HepG2 (cell line): ENCODE data around the gene GSG1. TPM values are rescaled to one million over a fixed set of nuclear protein-coding genes. Genes with fewer than 3 reads are reported as not detected.

Experiments used
- ATAC-seq: fragments of 200-7000 bp; cut with Tn5 transposase; 3 replicates; pipeline ENCODE4 v1.9.1; 2020; ENCODE audit warnings: mild to moderate bottlenecking, moderate library complexity
- BruUV-seq: library from RNA; stranded (reverse); fragments of 400-500 nt; replicated peaks from 2 replicates; lab custom pipeline; 2021; lab: Mats Ljungman, UMichigan
- CTCF ChIA-PET: fragments of 300-600 bp; formaldehyde crosslinking; extraction: SDS; loops from one replicate; lab custom pipeline; 2021; ENCODE audit warnings: low total read pairs, inconsistent platforms, low intra/inter-chr PET ratio; lab: Yijun Ruan, JAX
- POLR2A ChIA-PET: fragments of 350-600 bp; sonication (Branson Sonifier 250); formaldehyde crosslinking; loops from one replicate; lab custom pipeline; 2020; ENCODE audit warnings: antibody characterized with exemption, inconsistent platforms; lab: Yijun Ruan, JAX
- DNase-seq: peaks from one replicate; pipeline ENCODE4 v3.0.0-alpha.2; 2015; ENCODE audit warnings: low spot score
- FAIRE-seq: peaks from 3 replicates; lab custom pipeline; 2011; peaks lifted over from hg19 to GRCh38; lab: Jason Lieb, UNC
- H2AFZ ChIP-seq: one replicate; pipeline ENCODE4 v1.6.1; 2011; ENCODE audit warnings: low read length, inconsistent platforms
- H3K27ac ChIP-seq: fragments of 300-600 bp; 3 replicates; pipeline ENCODE4 v1.8.0; 2011; ENCODE audit warnings: mixed run types, mild to moderate bottlenecking, mixed read lengths, low read length, inconsistent platforms; ENCODE audit not compliant: insufficient read depth; ENCODE audit errors: extremely low read length
- H3K27me3 ChIP-seq, 2 experiments: fragments of 200-600 bp in 1 of 2; 2 replicates in 1 of 2; 3 replicates in 1 of 2; pipeline versions ENCODE4 v1.6.0 to v1.8.0; 2011; ENCODE audit warnings: low read length in 2 of 2, mild to moderate bottlenecking in 2 of 2, moderate library complexity in 2 of 2, inconsistent platforms in 1 of 2; ENCODE audit not compliant: insufficient read depth in 2 of 2, control insufficient read depth in 1 of 2
- H3K36me3 ChIP-seq, 2 experiments: fragments of 200-600 bp in 1 of 2; replicated peaks in 1 of 2; 2 replicates in 1 of 2; 3 replicates in 1 of 2; pipeline versions ENCODE4 v1.5.1 to v1.8.0; 2011; ENCODE audit warnings: low read length in 2 of 2, inconsistent platforms in 1 of 2; ENCODE audit not compliant: insufficient read depth in 2 of 2, control insufficient read depth in 1 of 2
- H3K4me1 ChIP-seq: 2 replicates; pipeline ENCODE4 v1.5.1; 2012; ENCODE audit warnings: low read length, inconsistent platforms; ENCODE audit not compliant: insufficient read depth
- H3K4me2 ChIP-seq: 2 replicates; pipeline ENCODE4 v1.6.0; 2011; ENCODE audit warnings: low read depth, low read length, inconsistent platforms
- H3K4me3 ChIP-seq, 3 experiments: fragments of 200-600 bp in 1 of 3; sonication (generic), shearing (Covaris generic) in 1 of 3; replicated peaks in 1 of 3; 2 replicates each; pipeline ENCODE4 v1.5.1; 2011 to 2016; ENCODE audit warnings: low read length in 3 of 3, inconsistent platforms in 2 of 3, low read depth in 2 of 3, mild to moderate bottlenecking in 2 of 3, control low read depth in 1 of 3, mixed read lengths in 1 of 3; ENCODE audit not compliant: insufficient read depth in 1 of 3
- H3K79me2 ChIP-seq: one replicate; pipeline ENCODE4 v1.6.1; 2011; ENCODE audit warnings: low read length, inconsistent platforms; ENCODE audit not compliant: insufficient read depth
- H3K9ac ChIP-seq: 2 replicates; pipeline ENCODE4 v1.6.0; 2011; ENCODE audit warnings: mild to moderate bottlenecking, low read depth, low read length, inconsistent platforms; ENCODE audit not compliant: insufficient read depth
- H3K9me3 ChIP-seq: 2 replicates; pipeline ENCODE4 v1.5.1; 2012; ENCODE audit warnings: mild to moderate bottlenecking, low read length
- H4K20me1 ChIP-seq: 2 replicates; pipeline ENCODE4 v1.6.0; 2011; ENCODE audit warnings: inconsistent platforms, mild to moderate bottlenecking, low read length, moderate library complexity; ENCODE audit not compliant: insufficient read depth
- NR2F1 ChIP-seq, 2 experiments: fragments of 450-650 bp in 1 of 2; formaldehyde crosslinking in 1 of 2; IDR thresholded peaks; 2 replicates each; pipeline versions ENCODE4 v1.5.0 to v1.6.1; 2016 to 2020; ENCODE audit warnings: mild to moderate bottlenecking in 1 of 2, missing compliant biosample characterization in 1 of 2, missing genetic modification reagents in 1 of 2, moderate library complexity in 1 of 2
- RORA ChIP-seq: sonication (generic); formaldehyde crosslinking; IDR thresholded peaks from 2 replicates; pipeline ENCODE4 v1.5.0; 2020; ENCODE audit warnings: mild to moderate bottlenecking, missing genetic modification reagents, moderate library complexity
- SP140L ChIP-seq: sonication (generic); formaldehyde crosslinking; IDR thresholded peaks from 2 replicates; pipeline ENCODE4 v1.4.0; 2020; ENCODE audit warnings: missing genetic modification reagents, borderline replicate concordance
- YEATS2 ChIP-seq: sonication (generic); formaldehyde crosslinking; IDR thresholded peaks from 2 replicates; pipeline ENCODE4 v1.4.0; 2020; ENCODE audit warnings: missing genetic modification reagents, borderline replicate concordance
- ZBTB7B ChIP-seq: sonication (generic); formaldehyde crosslinking; IDR thresholded peaks from 2 replicates; pipeline ENCODE4 v1.4.0; 2020; ENCODE audit warnings: missing genetic modification reagents
- ZFP1 ChIP-seq: IDR thresholded peaks from 2 replicates; pipeline ENCODE4 v1.6.1; 2016
- ZFX ChIP-seq: sonication (generic); formaldehyde crosslinking; IDR thresholded peaks from 2 replicates; pipeline ENCODE4 v1.4.0; 2020; ENCODE audit warnings: mild to moderate bottlenecking, low read depth, missing genetic modification reagents, moderate library complexity
- ZNF362 ChIP-seq: sonication (generic); formaldehyde crosslinking; IDR thresholded peaks from 2 replicates; pipeline ENCODE4 v1.4.0; 2020; ENCODE audit warnings: missing genetic modification reagents, mild to moderate bottlenecking, borderline replicate concordance
- ZNF441 ChIP-seq: sonication (generic); formaldehyde crosslinking; IDR thresholded peaks from 2 replicates; pipeline ENCODE4 v1.7.0; 2021; ENCODE audit warnings: missing genetic modification reagents, borderline replicate concordance
- ZNF496 ChIP-seq: sonication (generic); formaldehyde crosslinking; IDR thresholded peaks from 2 replicates; pipeline ENCODE4 v1.8.1; 2023; ENCODE audit warnings: mild to moderate bottlenecking, moderate library complexity, missing genetic modification reagents; ENCODE audit not compliant: insufficient replicate concordance
- ZNF547 ChIP-seq: sonication (generic); formaldehyde crosslinking; IDR thresholded peaks from 2 replicates; pipeline ENCODE4 v1.5.1; 2020; ENCODE audit warnings: mild to moderate bottlenecking, missing genetic modification reagents
- ZNF609 ChIP-seq: sonication (generic); formaldehyde crosslinking; IDR thresholded peaks from 2 replicates; pipeline ENCODE4 v1.4.0; 2020; ENCODE audit warnings: mild to moderate bottlenecking, missing genetic modification reagents, borderline replicate concordance
- ZSCAN22 ChIP-seq: sonication (generic); formaldehyde crosslinking; IDR thresholded peaks from 2 replicates; pipeline ENCODE4 v1.4.0; 2020; ENCODE audit warnings: mild to moderate bottlenecking, missing genetic modification reagents
- WGBS: methylation state at CpG from one replicate; pipeline ENCODE4 v1.1.6; 2017; ENCODE audit warnings: low lambda C conversion rate; 5-methylcytosine and 5-hydroxymethylcytosine counted together
- in situ Hi-C: cut with HindIII; loops from 2 replicates; pipeline ENCODE4 v1.10.0; 2017; ENCODE audit warnings: low pct_unique_long_range_greater_than_20kb; ENCODE audit not compliant: extremely low pct_ligation_motif_present
- intact Hi-C: fragments of 100-400 bp; cut with micrococcal nuclease; formaldehyde crosslinking; loops from one replicate; pipeline ENCODE4 v1.10.0; 2022; ENCODE audit not compliant: unreplicated experiment
- polyA plus RNA-seq, 8 experiments: library from polyadenylated mRNA; depleted of rRNA in 3 of 8; stranded (reverse) in 7 of 8; unstranded in 1 of 8; fragments of >200 nt; fragmentation: Illumina TruSeq in 4 of 8; extraction: Trizol in 4 of 8; gene quantifications; 2 replicates each; pipeline versions ENCODE4 v1.2.1 to v1.2.3, GENCODE V29; 2011 to 2016; ENCODE audit warnings: low read depth in 4 of 8, missing spikeins in 1 of 8, mixed read lengths in 1 of 8; ENCODE audit not compliant: insufficient read depth in 1 of 8
- total RNA-seq, 5 experiments: library from RNA; depleted of rRNA; stranded (reverse); fragments of >200 nt; fragmentation: Illumina TruSeq; extraction: Trizol; gene quantifications; 2 replicates each; pipeline ENCODE4 v1.2.3, GENCODE V29; 2016; ENCODE audit warnings: low read depth in 1 of 5

Gene GSG1
- total and polyA plus RNA-seq, 2 of the 13 experiments (the other 11 are each of a cell fraction or from before 2014, with no cell fraction given), result not detected

GRCh38 chr12:13080266-13080665 lies 23.2 kb downstream of the GSG1 start:
- in situ Hi-C loops, result no loop called here
- H3K4me2 ChIP-seq, result no peak overlapping the region
- 90% methylated on average over 3 of the region's 3 CpGs for WGBS
- H2AFZ ChIP-seq, result no peak overlapping the region
- no peaks in the 10 kb centered on the region for H4K20me1 ChIP-seq
- ChIA-PET CTCF (no interaction called here), POLR2A (no interaction called here)
- no peaks in the 10 kb centered on the region for H3K27me3 ChIP-seq
- ATAC-seq, result no peak
- H3K9ac ChIP-seq, result no peak overlapping the region
- BruUV-seq, result no TSS peak
- TF ChIP-seq ZBTB7B (CRISPR knock-in tag) (no peak), NR2F1 (CRISPR knock-in tag; IDR thresholded peaks at IDR 0.05) (no peak), SP140L (CRISPR knock-in tag) (no peak), ZSCAN22 (no peak), YEATS2 (CRISPR knock-in tag) (no peak), ZNF441 (CRISPR knock-in tag) (no peak), ZNF496 (CRISPR knock-in tag) (no peak), ZNF547 (CRISPR knock-in tag) (no peak)
- H3K27ac ChIP-seq, result peak overlapping the region; percentile 71
- no peak for FAIRE-seq
- H3K4me3 ChIP-seq, result no peak overlapping the region
- intact Hi-C loops, result no loop called here
- no peaks in the 10 kb centered on the region for H3K9me3 ChIP-seq
- H3K4me1 ChIP-seq, result peaks cover 19% of the 10 kb centered on the region
- peaks cover 0 to 6% of the 10 kb centered on the region in 2 experiments; a peak in 1 of 5 replicates for H3K36me3 ChIP-seq
- no peak for DNase-seq
- H3K79me2 ChIP-seq, result no peaks in the 10 kb centered on the region

- H3K4me3 ChIP-seq, result no peak overlapping the region
- H3K36me3 ChIP-seq, result peaks cover 0 to 6% of the 10 kb centered on the region in 2 experiments; a peak in 1 of 5 replicates
- in situ Hi-C loops, result no loop called here
- ATAC-seq, result peak; percentile 99
- no peaks in the 10 kb centered on the region for H3K9me3 ChIP-seq
- 17% methylated on average over 8 of the region's 8 CpGs for WGBS
- FAIRE-seq, result peak; percentile 95
- H2AFZ ChIP-seq, result no peak overlapping the region
- intact Hi-C loops, result loop anchor here (1.0 to 2.0 kb wide), 2 partner anchors 35 to 79 kb away; partner anchors contain the start of genes FAM234B and HEBP1
- H3K9ac ChIP-seq, result peak overlapping the region; percentile 5; the same call in 1 of the 2 replicates
- no peaks in the 10 kb centered on the region for H3K79me2 ChIP-seq
- H3K27me3 ChIP-seq, result no peaks in the 10 kb centered on the region
- H4K20me1 ChIP-seq, result no peaks in the 10 kb centered on the region
- H3K4me2 ChIP-seq, result peak overlapping the region; percentile 23
- CTCF ChIA-PET, result no interaction called here
- H3K27ac ChIP-seq, result peak overlapping the region; percentile 71
- DNase-seq, result peak; percentile 94
- no TSS peak for BruUV-seq
- POLR2A ChIA-PET, result no interaction called here
- peaks cover 19% of the 10 kb centered on the region for H3K4me1 ChIP-seq
- TF ChIP-seq ZFX (CRISPR knock-in tag) (0 out of 2 replicates have a peak, but pooled peaks have one; percentile 24), ZNF362 (no peak), ZNF609 (peak; percentile 87), ZFP1 (no peak), RORA (CRISPR knock-in tag) (no peak)
Observed at GRCh38 chr12:13079440-13079906, 24.0 kb downstream of the GSG1 start.
